Neutrophil (primary cell): ENCODE data around the gene LRP2.

Experiments
- H3K27ac ChIP-seq: fragments of 200-600 bp; sonication (generic); 2 replicates; pipeline ENCODE4 v1.5.1; 2016; ENCODE audit warnings: mild to moderate bottlenecking, moderate library complexity
- H3K27me3 ChIP-seq: fragments of 200-600 bp; sonication (generic); 2 replicates; pipeline ENCODE4 v1.6.0; 2016; ENCODE audit warnings: mild to moderate bottlenecking
- H3K36me3 ChIP-seq: fragments of 200-600 bp; sonication (generic); 2 replicates; pipeline ENCODE4 v1.5.1; 2017
- H3K4me1 ChIP-seq, 2 experiments: fragments of 200-600 bp in 1 of 2; sonication (generic) in 1 of 2; 1 replicate in 1 of 2; 2 replicates in 1 of 2; pipeline versions ENCODE4 v1.5.1 to v1.6.1; 2013 to 2016; ENCODE audit warnings: low read depth in 1 of 2, low read length in 1 of 2, mild to moderate bottlenecking in 1 of 2, moderate library complexity in 1 of 2; ENCODE audit not compliant: control insufficient read depth in 1 of 2, insufficient read depth in 1 of 2
- H3K4me3 ChIP-seq, 2 experiments: fragments of 200-600 bp in 1 of 2; sonication (generic) in 1 of 2; 1 replicate in 1 of 2; 2 replicates in 1 of 2; pipeline ENCODE4 v1.5.1; 2013 to 2016; ENCODE audit warnings: low read depth in 1 of 2, low read length in 1 of 2, mild to moderate bottlenecking in 1 of 2, moderate library complexity in 1 of 2
- H3K9me3 ChIP-seq: fragments of 200-600 bp; sonication (generic); 2 replicates; pipeline ENCODE4 v1.5.1; 2016
- CTCF ChIP-seq: fragments of 200-600 bp; sonication (generic); IDR thresholded peaks from 2 replicates; pipeline ENCODE4 v1.5.1; 2016; ENCODE audit warnings: antibody characterized with exemption

Gene LRP2

GRCh38 chr2:169260246-169260645 lies 102.1 kb downstream of the LRP2 start:
- Histone ChIP-seq H3K27me3 (no peaks in the 10 kb centered on the region), H3K36me3 (no peaks in the 10 kb centered on the region), H3K4me1 (no peaks in the 10 kb centered on the region), H3K4me3 (no peak overlapping the region), H3K9me3 (no peaks in the 10 kb centered on the region), H3K27ac (no peak overlapping the region)
- TF ChIP-seq CTCF = no peak

- no peaks in the 10 kb centered on the region for H3K9me3 ChIP-seq
- TF ChIP-seq CTCF = no peak
- no peaks in the 10 kb centered on the region for H3K27me3 ChIP-seq
- H3K27ac ChIP-seq = no peak overlapping the region
- H3K4me1 ChIP-seq = no peaks in the 10 kb centered on the region
- H3K36me3 ChIP-seq = no peaks in the 10 kb centered on the region
- no peak overlapping the region for H3K4me3 ChIP-seq
These were observed 102.9 kb downstream of the LRP2 start for GRCh38 chr2:169259402-169259801.

- no peak overlapping the region for H3K27ac ChIP-seq
- H3K27me3 ChIP-seq = no peaks in the 10 kb centered on the region
- no peaks in the 10 kb centered on the region for H3K36me3 ChIP-seq
- no peak for TF ChIP-seq CTCF
- no peaks in the 10 kb centered on the region for H3K4me1 ChIP-seq
- H3K4me3 ChIP-seq = no peak overlapping the region
- H3K9me3 ChIP-seq = no peaks in the 10 kb centered on the region
These were observed 104.2 kb downstream of the LRP2 start for GRCh38 chr2:169258045-169258601.

GRCh38 chr2:169254774-169255173 lies 107.6 kb downstream of the LRP2 start:
- Histone ChIP-seq H3K27ac (no peak overlapping the region), H3K4me1 (no peaks in the 10 kb centered on the region), H3K4me3 (no peak overlapping the region), H3K36me3 (no peaks in the 10 kb centered on the region), H3K9me3 (no peaks in the 10 kb centered on the region), H3K27me3 (no peaks in the 10 kb centered on the region)
- TF ChIP-seq CTCF = no peak

GRCh38 chr2:169247211-169247610 lies 115.1 kb downstream of the LRP2 start:
- no peaks in the 10 kb centered on the region for H3K9me3 ChIP-seq
- H3K4me3 ChIP-seq = no peak overlapping the region
- TF ChIP-seq CTCF = no peak
- H3K27me3 ChIP-seq = no peaks in the 10 kb centered on the region
- H3K4me1 ChIP-seq = no peaks in the 10 kb centered on the region
- no peaks in the 10 kb centered on the region for H3K36me3 ChIP-seq
- no peak overlapping the region for H3K27ac ChIP-seq

GRCh38 chr2:169240405-169240804 lies 121.9 kb downstream of the LRP2 start:
- no peak for TF ChIP-seq CTCF
- no peak overlapping the region for H3K27ac ChIP-seq
- no peaks in the 10 kb centered on the region for H3K27me3 ChIP-seq

More at GRCh38 chr2:169240405-169240804, 121.9 kb downstream of the LRP2 start:
- H3K9me3 ChIP-seq = no peaks in the 10 kb centered on the region
- H3K4me1 ChIP-seq = no peaks in the 10 kb centered on the region
- H3K36me3 ChIP-seq = no peaks in the 10 kb centered on the region
- no peak overlapping the region for H3K4me3 ChIP-seq
